Gastrocnemius medialis (tissue), 4 donors: Measurements from ENCODE around the gene NAALADL1.

ENCODE experiments used
- POLR2A ChIP-seq, 2 donors: fragments of 450-650 bp; IDR thresholded peaks; one replicate each; pipeline ENCODE4 v1.6.1; 2017; ENCODE audit warnings: antibody characterized with exemption in 2 of 2, mild to moderate bottlenecking in 2 of 2, moderate library complexity in 2 of 2
- TF ChIP-seq, protein P1 (sequence below), 5 experiments: fragments of 450-650 bp in 3 of 5; fragments of 200-600 bp in 2 of 5; sonication (generic) in 2 of 5; IDR thresholded peaks in 4 of 5; conservative IDR thresholded peaks in 1 of 5; 1 replicate in 4 of 5; 2 replicates in 1 of 5; pipeline ENCODE4 v1.5.1; 2016 to 2019; ENCODE audit warnings: antibody characterized with exemption in 5 of 5, mild to moderate bottlenecking in 3 of 5, moderate library complexity in 3 of 5

DNA sequence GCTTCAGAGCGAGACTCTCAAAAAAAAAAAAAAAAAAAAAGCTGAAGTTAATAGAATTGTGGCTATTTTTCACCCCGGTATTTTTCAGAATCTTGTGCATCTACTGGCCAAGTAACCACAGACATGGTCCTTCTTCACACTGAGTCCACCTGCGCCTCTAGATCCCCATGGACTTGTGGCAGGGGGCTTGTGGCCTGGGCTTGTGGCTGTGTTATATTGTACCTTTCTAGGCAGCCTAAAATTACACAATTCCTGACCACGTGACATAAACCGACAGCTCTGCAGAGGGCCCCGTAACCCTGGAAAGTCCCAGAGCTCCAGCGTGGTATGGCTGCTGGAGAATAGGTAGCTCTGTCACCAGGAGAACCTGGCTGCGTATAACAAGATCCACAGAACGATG is 10.9 kb upstream of the NAALADL1 start:
- TF ChIP-seq, protein P1, sequence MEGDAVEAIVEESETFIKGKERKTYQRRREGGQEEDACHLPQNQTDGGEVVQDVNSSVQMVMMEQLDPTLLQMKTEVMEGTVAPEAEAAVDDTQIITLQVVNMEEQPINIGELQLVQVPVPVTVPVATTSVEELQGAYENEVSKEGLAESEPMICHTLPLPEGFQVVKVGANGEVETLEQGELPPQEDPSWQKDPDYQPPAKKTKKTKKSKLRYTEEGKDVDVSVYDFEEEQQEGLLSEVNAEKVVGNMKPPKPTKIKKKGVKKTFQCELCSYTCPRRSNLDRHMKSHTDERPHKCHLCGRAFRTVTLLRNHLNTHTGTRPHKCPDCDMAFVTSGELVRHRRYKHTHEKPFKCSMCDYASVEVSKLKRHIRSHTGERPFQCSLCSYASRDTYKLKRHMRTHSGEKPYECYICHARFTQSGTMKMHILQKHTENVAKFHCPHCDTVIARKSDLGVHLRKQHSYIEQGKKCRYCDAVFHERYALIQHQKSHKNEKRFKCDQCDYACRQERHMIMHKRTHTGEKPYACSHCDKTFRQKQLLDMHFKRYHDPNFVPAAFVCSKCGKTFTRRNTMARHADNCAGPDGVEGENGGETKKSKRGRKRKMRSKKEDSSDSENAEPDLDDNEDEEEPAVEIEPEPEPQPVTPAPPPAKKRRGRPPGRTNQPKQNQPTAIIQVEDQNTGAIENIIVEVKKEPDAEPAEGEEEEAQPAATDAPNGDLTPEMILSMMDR (IDR thresholded peaks at IDR 0.05 in 4 of 5, conservative IDR thresholded peaks at IDR 0.05 in 1 of 5): no peak
- TF ChIP-seq POLR2A (IDR thresholded peaks at IDR 0.05): no peak
